Measurements from ENCODE around the gene TYMP. TPM values are rescaled to one million over a fixed set of nuclear protein-coding genes. Genes with fewer than 3 reads are reported as not detected.

Gene TYMP
- total RNA-seq, 1 donor from 2014 or later, result 151 TPM

DNA sequence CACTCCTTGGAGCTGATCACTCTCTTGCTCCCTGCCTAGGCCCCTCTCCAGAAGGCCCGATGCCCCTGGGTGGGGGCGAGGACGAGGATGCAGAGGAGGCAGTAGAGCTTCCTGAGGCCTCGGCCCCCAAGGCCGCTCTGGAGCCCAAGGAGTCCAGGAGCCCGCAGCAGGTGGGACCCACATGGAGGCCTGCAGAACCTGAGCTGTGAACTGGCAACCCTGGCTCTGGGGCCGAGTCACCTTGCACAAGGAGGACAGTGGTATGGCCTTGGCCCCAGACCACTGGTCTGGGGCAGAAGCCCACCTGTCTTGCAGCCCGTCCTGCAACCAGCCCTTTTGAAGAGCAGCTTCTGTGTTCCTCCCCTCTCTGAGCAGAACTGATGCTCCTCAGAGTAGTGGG, 10.7 kb downstream of the TYMP start:
- no peak overlapping the region for H3K4me3 ChIP-seq
- peaks cover 6% of the 10 kb centered on the region for H3K4me1 ChIP-seq
- no peak for DNase-seq
- TF ChIP-seq, protein P1, sequence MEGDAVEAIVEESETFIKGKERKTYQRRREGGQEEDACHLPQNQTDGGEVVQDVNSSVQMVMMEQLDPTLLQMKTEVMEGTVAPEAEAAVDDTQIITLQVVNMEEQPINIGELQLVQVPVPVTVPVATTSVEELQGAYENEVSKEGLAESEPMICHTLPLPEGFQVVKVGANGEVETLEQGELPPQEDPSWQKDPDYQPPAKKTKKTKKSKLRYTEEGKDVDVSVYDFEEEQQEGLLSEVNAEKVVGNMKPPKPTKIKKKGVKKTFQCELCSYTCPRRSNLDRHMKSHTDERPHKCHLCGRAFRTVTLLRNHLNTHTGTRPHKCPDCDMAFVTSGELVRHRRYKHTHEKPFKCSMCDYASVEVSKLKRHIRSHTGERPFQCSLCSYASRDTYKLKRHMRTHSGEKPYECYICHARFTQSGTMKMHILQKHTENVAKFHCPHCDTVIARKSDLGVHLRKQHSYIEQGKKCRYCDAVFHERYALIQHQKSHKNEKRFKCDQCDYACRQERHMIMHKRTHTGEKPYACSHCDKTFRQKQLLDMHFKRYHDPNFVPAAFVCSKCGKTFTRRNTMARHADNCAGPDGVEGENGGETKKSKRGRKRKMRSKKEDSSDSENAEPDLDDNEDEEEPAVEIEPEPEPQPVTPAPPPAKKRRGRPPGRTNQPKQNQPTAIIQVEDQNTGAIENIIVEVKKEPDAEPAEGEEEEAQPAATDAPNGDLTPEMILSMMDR (IDR thresholded peaks at IDR 0.05), result no peak
- H3K9me3 ChIP-seq, result no peaks in the 10 kb centered on the region
- H3K27me3 ChIP-seq (ENCODE audit: low read depth), result no peaks in the 10 kb centered on the region
- intact Hi-C loops (cut with DNase I), result no loop called here
- no peak overlapping the region for H3K27ac ChIP-seq
- ATAC-seq, result no peak
- peaks cover 84% of the 10 kb centered on the region for H3K36me3 ChIP-seq

- intact Hi-C loops (cut with DNase I), result no loop called here
- no peak for DNase-seq
- no peak overlapping the region for H3K4me3 ChIP-seq
- no peak for ATAC-seq
- H3K27ac ChIP-seq, result no peak overlapping the region
- peaks cover under 1% of the 10 kb centered on the region for H3K4me1 ChIP-seq
- H3K27me3 ChIP-seq (ENCODE audit: low read depth), result no peaks in the 10 kb centered on the region
- no peaks in the 10 kb centered on the region for H3K9me3 ChIP-seq
- H3K36me3 ChIP-seq, result peaks cover 78% of the 10 kb centered on the region
- TF ChIP-seq, protein P1 (IDR thresholded peaks at IDR 0.05), result no peak
Measured at GRCh38 chr22:50518606-50519005, 11.2 kb downstream of the TYMP start.

GRCh38 chr22:50517495-50518260, 12.1 kb downstream of the TYMP start:
- H3K4me3 ChIP-seq, result no peak overlapping the region
- intact Hi-C loops (cut with DNase I), result no loop called here

DNA sequence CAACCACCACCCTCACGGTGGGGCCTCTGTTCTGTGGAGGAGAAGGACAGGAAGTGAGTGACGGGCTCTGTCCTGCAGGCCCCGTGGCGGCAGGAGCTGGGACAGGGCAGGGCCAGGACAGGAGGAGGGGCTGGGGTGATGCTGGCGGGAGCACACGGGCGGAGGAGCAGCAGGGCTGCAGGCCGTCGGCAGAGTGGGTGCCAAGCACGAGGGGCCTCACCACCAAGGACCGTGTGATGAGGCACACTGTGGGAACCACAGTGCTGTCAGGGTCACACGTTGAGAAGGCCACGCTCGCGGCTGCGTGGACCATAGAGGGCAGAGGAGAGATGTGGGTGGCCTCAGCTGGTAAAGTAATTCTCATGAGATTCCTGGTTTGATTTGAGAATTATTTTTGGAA, 12.9 kb downstream of the TYMP start:
- no peak for DNase-seq
- peaks cover 10% of the 10 kb centered on the region for H3K4me1 ChIP-seq
- intact Hi-C loops (cut with DNase I), result no loop called here
- peaks cover 61% of the 10 kb centered on the region for H3K36me3 ChIP-seq
- H3K9me3 ChIP-seq, result no peaks in the 10 kb centered on the region
- no peak overlapping the region for H3K27ac ChIP-seq
- no peak overlapping the region for H3K4me3 ChIP-seq
- no peaks in the 10 kb centered on the region for H3K27me3 ChIP-seq (ENCODE audit: low read depth)
- no peak for ATAC-seq
- TF ChIP-seq, protein P1 (IDR thresholded peaks at IDR 0.05), result no peak

More at GRCh38 chr22:50517495-50518260, 12.1 kb downstream of the TYMP start:
- H3K4me1 ChIP-seq, result peaks cover 4% of the 10 kb centered on the region
- no peak overlapping the region for H3K27ac ChIP-seq
- DNase-seq (no peak), ATAC-seq (no peak)
- H3K27me3 ChIP-seq (ENCODE audit: low read depth), result no peaks in the 10 kb centered on the region
- no peaks in the 10 kb centered on the region for H3K9me3 ChIP-seq
- H3K36me3 ChIP-seq, result peaks cover 69% of the 10 kb centered on the region
- TF ChIP-seq, protein P1 (IDR thresholded peaks at IDR 0.05), result no peak

GRCh38 chr22:50516068-50516467, 13.7 kb downstream of the TYMP start:
- no peak overlapping the region for H3K4me3 ChIP-seq
- ATAC-seq, result no peak
- DNase-seq, result no peak
- H3K27ac ChIP-seq, result no peak overlapping the region
- H3K27me3 ChIP-seq (ENCODE audit: low read depth), result no peaks in the 10 kb centered on the region
- TF ChIP-seq, protein P1 (IDR thresholded peaks at IDR 0.05), result no peak
- H3K36me3 ChIP-seq, result peaks cover 53% of the 10 kb centered on the region
- H3K4me1 ChIP-seq, result peaks cover 14% of the 10 kb centered on the region
- H3K9me3 ChIP-seq, result no peaks in the 10 kb centered on the region
- intact Hi-C loops (cut with DNase I), result no loop called here

Measured in lower lobe of right lung (tissue), 2 donors.